Osteocyte (in vitro differentiated cells): ENCODE measurements around the gene ANO5. TPM values are rescaled to one million over a fixed set of nuclear protein-coding genes. Genes with fewer than 3 reads are reported as not detected.
"Not testable (repeated sequence)": the region's sequence is repeated elsewhere in the genome, so short reads cannot be mapped to it uniquely, and the experiment has no call there.

Experiments
- DNase-seq: peaks from one replicate; pipeline ENCODE4 v3.0.0; 2021; ENCODE audit warnings: mixed read lengths; ENCODE audit not compliant: unreplicated experiment; ENCODE audit errors: extremely low spot score
- H3K27ac Mint-ChIP-seq: one replicate; pipeline ENCODE4 v1.8.0; 2021; ENCODE audit warnings: mild to moderate bottlenecking, mixed read lengths; ENCODE audit not compliant: unreplicated experiment
- H3K27me3 Mint-ChIP-seq: one replicate; pipeline ENCODE4 v1.8.0; 2021; ENCODE audit warnings: mixed read lengths; ENCODE audit not compliant: unreplicated experiment
- H3K36me3 Mint-ChIP-seq: one replicate; pipeline ENCODE4 v1.8.0; 2021; ENCODE audit warnings: mixed read lengths; ENCODE audit not compliant: unreplicated experiment
- H3K4me1 Mint-ChIP-seq: one replicate; pipeline ENCODE4 v1.8.0; 2021; ENCODE audit warnings: mixed read lengths; ENCODE audit not compliant: unreplicated experiment
- H3K4me3 Mint-ChIP-seq: one replicate; pipeline ENCODE4 v1.8.0; 2021; ENCODE audit warnings: mild to moderate bottlenecking, moderate library complexity, mixed read lengths; ENCODE audit not compliant: unreplicated experiment
- H3K9me3 Mint-ChIP-seq: one replicate; pipeline ENCODE4 v1.8.0; 2021; ENCODE audit warnings: mixed read lengths; ENCODE audit not compliant: unreplicated experiment
- CTCF ChIP-seq: fragments of 200-600 bp; sonication (generic); IDR thresholded peaks from 2 replicates; pipeline ENCODE4 v1.5.0; 2021; ENCODE audit warnings: antibody characterized with exemption, mild to moderate bottlenecking, moderate library complexity
- total RNA-seq: library from RNA; stranded (reverse); gene quantifications from 2 replicates; pipeline ENCODE4 v1.2.1, GENCODE V29; 2021

ANO5 gene
- total RNA-seq, 1 donor from 2014 or later: not detected

- Mint-ChIP-seq H3K27ac (no peak overlapping the region), H3K4me3 (no peak overlapping the region), H3K4me1 (no peaks in the 10 kb centered on the region), H3K27me3 (peaks cover 4% of the 10 kb centered on the region), H3K36me3 (no peaks in the 10 kb centered on the region), H3K9me3 (no peaks in the 10 kb centered on the region)
- TF ChIP-seq CTCF: no peak
- no peak for DNase-seq
Observed at GRCh38 chr11:22249871-22250270, 57.0 kb downstream of the ANO5 start.

GRCh38 chr11:22256876-22257275 lies 64.0 kb downstream of the ANO5 start:
- no peak overlapping the region for H3K27ac Mint-ChIP-seq
- H3K27me3 Mint-ChIP-seq: no peaks in the 10 kb centered on the region
- H3K36me3 Mint-ChIP-seq: no peaks in the 10 kb centered on the region
- H3K4me1 Mint-ChIP-seq: no peaks in the 10 kb centered on the region
- no peak for TF ChIP-seq CTCF
- H3K4me3 Mint-ChIP-seq: no peak overlapping the region
- no peaks in the 10 kb centered on the region for H3K9me3 Mint-ChIP-seq
- no peak for DNase-seq

GRCh38 chr11:22263613-22264012 lies 70.7 kb downstream of the ANO5 start:
- no peak for DNase-seq
- Mint-ChIP-seq H3K4me1 (no peaks in the 10 kb centered on the region), H3K36me3 (no peaks in the 10 kb centered on the region), H3K4me3 (no peak overlapping the region), H3K27me3 (no peaks in the 10 kb centered on the region), H3K9me3 (no peaks in the 10 kb centered on the region), H3K27ac (no peak overlapping the region)
- no peak for TF ChIP-seq CTCF

- not testable (repeated sequence) for H3K36me3 Mint-ChIP-seq, DNase-seq, H3K9me3 Mint-ChIP-seq, H3K27ac Mint-ChIP-seq, H3K4me1 Mint-ChIP-seq, H3K27me3 Mint-ChIP-seq, H3K4me3 Mint-ChIP-seq
Observed at GRCh38 chr11:22268983-22269624, 76.2 kb downstream of the ANO5 start.

GRCh38 chr11:22273781-22274180 lies 80.9 kb downstream of the ANO5 start:
- H3K27me3 Mint-ChIP-seq: no peaks in the 10 kb centered on the region
- DNase-seq: no peak
- H3K4me3 Mint-ChIP-seq: no peak overlapping the region
- H3K36me3 Mint-ChIP-seq: no peaks in the 10 kb centered on the region
- TF ChIP-seq CTCF: no peak
- H3K27ac Mint-ChIP-seq: no peak overlapping the region
- H3K9me3 Mint-ChIP-seq: no peaks in the 10 kb centered on the region
- no peaks in the 10 kb centered on the region for H3K4me1 Mint-ChIP-seq

- DNase-seq: no peak
- TF ChIP-seq CTCF: no peak
- H3K27me3 Mint-ChIP-seq: no peaks in the 10 kb centered on the region
- H3K4me3 Mint-ChIP-seq: no peak overlapping the region
- no peak overlapping the region for H3K27ac Mint-ChIP-seq
- no peaks in the 10 kb centered on the region for H3K9me3 Mint-ChIP-seq
- no peaks in the 10 kb centered on the region for H3K36me3 Mint-ChIP-seq
- H3K4me1 Mint-ChIP-seq: no peaks in the 10 kb centered on the region
Observed at GRCh38 chr11:22275600-22275999, 82.7 kb downstream of the ANO5 start.
